Adrenal gland (tissue), 12 donors: ENCODE results near the gene MYOC. TPM values are rescaled to one million over a fixed set of nuclear protein-coding genes. Genes with fewer than 3 reads are reported as not detected.

Source experiments
- DNase-seq, 7 donors: peaks; one replicate each; pipeline ENCODE4 v3.0.0-alpha.2; 2019 to 2020
- H3K27ac ChIP-seq, 5 donors: fragments of 200-600 bp; sonication (generic) in 4 of 5; 1 replicate in 3 of 5; 2 replicates in 2 of 5; pipeline versions ENCODE4 v1.5.1 to v1.8.0; 2016 to 2020; ENCODE audit warnings: mild to moderate bottlenecking in 1 of 5
- H3K27me3 ChIP-seq: fragments of 200-600 bp; 2 replicates; pipeline ENCODE4 v1.8.0; 2021
- H3K36me3 ChIP-seq, 2 donors: fragments of 200-600 bp; replicated peaks in 1 of 2; 1 replicate in 1 of 2; 2 replicates in 1 of 2; pipeline versions ENCODE4 v1.5.1 to v1.8.0; 2018 to 2022
- H3K4me1 ChIP-seq, 2 donors: fragments of 200-600 bp; replicated peaks in 1 of 2; 1 replicate in 1 of 2; 2 replicates in 1 of 2; pipeline versions ENCODE4 v1.5.1 to v1.8.0; 2018 to 2021
- H3K4me3 ChIP-seq, 4 donors: fragments of 200-600 bp; sonication (generic) in 3 of 4; one replicate each; pipeline ENCODE4 v1.5.1; 2016 to 2018
- H3K9me3 ChIP-seq, 3 donors: fragments of 200-600 bp; sonication (generic) in 1 of 3; replicated peaks in 1 of 3; 1 replicate in 2 of 3; 2 replicates in 1 of 3; pipeline versions ENCODE4 v1.5.1 to v1.8.0; 2016 to 2021
- POLR2A ChIP-seq, 2 donors: fragments of 450-650 bp; IDR thresholded peaks; one replicate each; pipeline ENCODE4 v1.6.1; 2017; ENCODE audit warnings: antibody characterized with exemption in 2 of 2, mild to moderate bottlenecking in 2 of 2, moderate library complexity in 1 of 2
- WGBS, 4 donors: extraction: QIAGEN DNeasy Blood & Tissue Kit in 2 of 4; methylation state at CpG; one replicate each; pipeline versions ENCODE4 v1.1.5 to v1.1.7; 2013 to 2017; 5-methylcytosine and 5-hydroxymethylcytosine counted together
- intact Hi-C, 2 donors: fragments of 100-400 bp; cut with DNase I; formaldehyde crosslinking; loops; one replicate each; pipeline versions ENCODE4 v1.14.1 to v1.15.0; 2022 to 2023
- polyA plus RNA-seq, 3 donors: library from polyadenylated mRNA; stranded (reverse); fragments of 200-250 nt in 2 of 3; fragments of 350-450 nt in 1 of 3; fragmentation: Illumina TruSeq in 1 of 3; extraction: RNeasy Lipid Tissue Mini Kit (QIAGEN cat#74804) in 1 of 3; gene quantifications; one replicate each; pipeline ENCODE4 v1.2.3, GENCODE V29; 2013 to 2014
- total RNA-seq, 9 donors: library from RNA; depleted of rRNA in 4 of 9; stranded (reverse); fragments of >200 nt in 4 of 9; fragments of 120-200 nt in 1 of 9; fragmentation: NEBNext Ultra II Directional in 1 of 9; extraction: Animal tissue kit (Norgen Biotek cat#: 25700) in 1 of 9; gene quantifications; one replicate each; pipeline versions ENCODE4 v1.1.0 to v1.2.4, GENCODE V29; 2013 to 2023
- TF ChIP-seq, protein P1 (sequence below), 6 experiments: fragments of 450-650 bp in 4 of 6; fragments of 200-600 bp in 2 of 6; sonication (generic) in 1 of 6; IDR thresholded peaks; 1 replicate in 5 of 6; 2 replicates in 1 of 6; pipeline versions ENCODE4 v1.5.1 to v1.8.0; 2016 to 2021; ENCODE audit warnings: antibody characterized with exemption in 6 of 6, mild to moderate bottlenecking in 2 of 6, moderate library complexity in 1 of 6
- donor health status: healthy with polysubstance abuse.
- donor health status: Bipolar disorder and iron deficiency.
- donor health status: DM: yes; HTN: yes; CAD: no.
- donor health status: DM: no; HTN: no; CAD: no.
- donor health status: DM: no; HTN: no; CAD: no.
- donor health status: DM: yes; HTN: yes; CAD: no.

MYOC gene
- total and polyA plus RNA-seq, 12 donors, result 0.06 to 2.1 (median 1.3) TPM; not detected in 2

DNA sequence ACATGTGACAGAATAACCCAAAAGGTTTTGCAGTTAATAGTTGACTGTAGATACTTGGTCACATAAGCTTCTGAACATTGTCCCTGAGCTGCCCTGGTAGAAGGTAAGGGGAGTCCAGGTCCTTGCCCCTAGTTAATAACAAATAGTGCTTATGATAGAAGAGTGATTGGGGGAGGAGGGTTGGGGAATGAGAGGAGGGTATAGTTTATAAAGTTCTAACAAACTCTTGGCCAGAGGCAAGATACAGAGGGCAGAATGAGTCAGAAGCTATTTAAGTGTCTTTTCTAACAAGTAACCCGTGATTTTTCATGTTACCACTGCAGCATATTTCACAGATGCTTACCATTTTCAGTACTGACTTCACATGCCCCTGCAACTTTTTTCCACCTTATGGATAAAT lies 57.2 kb downstream of the MYOC start:
- Histone ChIP-seq H3K4me1 (no peaks in the 10 kb centered on the region), H3K9me3 (no peaks in the 10 kb centered on the region), H3K27me3 (no peaks in the 10 kb centered on the region), H3K36me3 (peaks cover 0 to 27% of the 10 kb centered on the region in 2 donors), H3K27ac (no peak overlapping the region), H3K4me3 (no peak overlapping the region)
- DNase-seq, result no peak
- intact Hi-C loops, result no loop called here
- 84 to 92% (median 90%) methylated on average over 1 of the region's 1 CpG for WGBS, 4 donors
- TF ChIP-seq POLR2A (IDR thresholded peaks at IDR 0.05), result no peak
- TF ChIP-seq, protein P1, sequence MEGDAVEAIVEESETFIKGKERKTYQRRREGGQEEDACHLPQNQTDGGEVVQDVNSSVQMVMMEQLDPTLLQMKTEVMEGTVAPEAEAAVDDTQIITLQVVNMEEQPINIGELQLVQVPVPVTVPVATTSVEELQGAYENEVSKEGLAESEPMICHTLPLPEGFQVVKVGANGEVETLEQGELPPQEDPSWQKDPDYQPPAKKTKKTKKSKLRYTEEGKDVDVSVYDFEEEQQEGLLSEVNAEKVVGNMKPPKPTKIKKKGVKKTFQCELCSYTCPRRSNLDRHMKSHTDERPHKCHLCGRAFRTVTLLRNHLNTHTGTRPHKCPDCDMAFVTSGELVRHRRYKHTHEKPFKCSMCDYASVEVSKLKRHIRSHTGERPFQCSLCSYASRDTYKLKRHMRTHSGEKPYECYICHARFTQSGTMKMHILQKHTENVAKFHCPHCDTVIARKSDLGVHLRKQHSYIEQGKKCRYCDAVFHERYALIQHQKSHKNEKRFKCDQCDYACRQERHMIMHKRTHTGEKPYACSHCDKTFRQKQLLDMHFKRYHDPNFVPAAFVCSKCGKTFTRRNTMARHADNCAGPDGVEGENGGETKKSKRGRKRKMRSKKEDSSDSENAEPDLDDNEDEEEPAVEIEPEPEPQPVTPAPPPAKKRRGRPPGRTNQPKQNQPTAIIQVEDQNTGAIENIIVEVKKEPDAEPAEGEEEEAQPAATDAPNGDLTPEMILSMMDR (IDR thresholded peaks at IDR 0.05), result no peak

DNA sequence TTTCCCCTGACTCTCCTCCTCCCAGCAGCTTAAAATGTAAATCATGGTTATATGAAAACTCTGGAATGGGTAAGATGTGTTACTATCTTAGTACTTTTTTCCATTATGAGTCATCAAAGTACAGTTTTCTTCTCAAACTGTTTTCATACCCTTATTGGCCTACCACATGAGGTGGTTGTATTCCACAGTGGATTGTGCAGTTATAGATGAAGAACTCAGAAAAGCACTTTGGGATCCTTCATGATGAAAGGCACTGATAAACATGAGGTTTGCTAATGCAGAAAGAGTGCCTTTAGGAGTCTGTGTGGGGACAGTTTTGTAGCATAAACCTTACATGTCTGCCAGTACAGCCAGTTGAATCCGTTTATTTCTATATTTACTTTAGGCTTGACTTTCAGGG lies 62.5 kb downstream of the MYOC start:
- Histone ChIP-seq H3K4me1 (peaks cover 0 to 7% of the 10 kb centered on the region in 2 donors), H3K27ac (no peak overlapping the region), H3K36me3 (peaks cover 0 to 78% of the 10 kb centered on the region in 2 donors), H3K9me3 (no peaks in the 10 kb centered on the region), H3K4me3 (no peak overlapping the region), H3K27me3 (no peaks in the 10 kb centered on the region)
- 80 to 88% (median 86%) methylated on average over 1 of the region's 1 CpG for WGBS, 4 donors
- TF ChIP-seq, protein P1 (IDR thresholded peaks at IDR 0.05), result no peak
- no peak for TF ChIP-seq POLR2A (IDR thresholded peaks at IDR 0.05)
- DNase-seq, result no peak
- intact Hi-C loops, result no loop called here

DNA sequence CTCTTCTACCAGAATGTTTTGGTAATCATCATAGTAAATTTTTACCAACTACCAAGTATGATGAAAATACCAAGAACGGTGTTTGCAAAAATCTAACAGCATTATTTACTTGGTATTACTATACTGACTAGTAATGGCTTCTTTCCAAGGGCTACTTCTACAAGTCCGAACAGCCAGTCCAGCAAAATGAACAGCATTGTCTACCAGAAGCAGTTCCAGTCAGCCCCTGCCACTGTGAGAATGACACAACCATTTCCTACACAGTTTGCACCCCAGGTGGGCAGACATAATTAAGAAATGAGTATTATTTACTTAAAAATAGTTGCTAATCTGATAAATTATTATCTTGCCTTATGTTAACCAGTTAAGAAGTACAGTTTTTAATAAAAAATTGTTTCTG lies 64.3 kb downstream of the MYOC start:
- TF ChIP-seq, protein P1 (IDR thresholded peaks at IDR 0.05), result no peak
- TF ChIP-seq POLR2A (IDR thresholded peaks at IDR 0.05), result no peak
- Histone ChIP-seq H3K27me3 (no peaks in the 10 kb centered on the region), H3K4me3 (no peak overlapping the region), H3K4me1 (peaks cover 0 to 7% of the 10 kb centered on the region in 2 donors), H3K36me3 (peaks cover 0 to 96% of the 10 kb centered on the region in 2 donors), H3K27ac (no peak overlapping the region), H3K9me3 (no peaks in the 10 kb centered on the region)
- intact Hi-C loops, result loop anchor here in 1 of 2 donors (10.0 kb wide), 1 partner anchor 103 kb away; the partner anchor contains the start of gene PRRC2C
- no peak for DNase-seq
- WGBS, 4 donors, result 89 to 99% (median 95%) methylated on average over 2 of the region's 2 CpGs

DNA sequence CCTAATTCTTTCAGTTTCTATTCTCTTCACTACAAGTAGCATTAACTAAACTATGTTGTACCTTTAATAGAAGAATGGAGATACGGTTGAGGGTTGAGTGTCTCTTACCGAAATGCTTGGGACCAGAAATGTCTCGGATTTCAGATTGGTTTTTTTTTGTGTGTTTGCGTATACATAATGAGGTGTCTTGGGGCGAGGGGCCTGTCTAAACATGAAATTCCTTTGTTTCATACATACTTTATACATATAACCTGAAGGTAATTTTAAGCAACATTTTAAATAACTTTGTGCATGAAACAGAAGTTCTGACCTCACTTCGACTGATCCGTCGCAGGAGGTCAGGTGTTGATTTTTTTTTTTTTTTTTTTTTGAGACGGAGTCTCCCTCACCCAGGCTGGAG lies 66.8 kb downstream of the MYOC start:
- TF ChIP-seq, protein P1 (IDR thresholded peaks at IDR 0.05), result no peak
- TF ChIP-seq POLR2A (IDR thresholded peaks at IDR 0.05), result no peak
- peaks cover 0 to 7% of the 10 kb centered on the region in 2 donors for H3K4me1 ChIP-seq
- no peaks in the 10 kb centered on the region for H3K27me3 ChIP-seq
- no peak for DNase-seq
- H3K9me3 ChIP-seq, result no peaks in the 10 kb centered on the region
- intact Hi-C loops, result loop anchor here in 1 of 2 donors (10.0 kb wide), 1 partner anchor 101 kb away; the partner anchor contains the start of gene PRRC2C
- no peak overlapping the region for H3K4me3 ChIP-seq
- H3K27ac ChIP-seq, result no peak overlapping the region
- 93 to 97% (median 96%) methylated on average over 9 of the region's 9 CpGs for WGBS, 4 donors
- peaks cover 0 to 88% of the 10 kb centered on the region in 2 donors for H3K36me3 ChIP-seq

Other genes starting within 250 kb of the MYOC start
- gene PRRC2C, start 167.2 kb downstream of the MYOC start, total RNA-seq, result 100 to 1,000 TPM in 2 of 9 donors, 10 to 100 TPM in 7; 47.8 to 103 (median 66.1) TPM
- 10 to 100 TPM; 44.4 to 64.4 (median 46.5) TPM for gene PRRC2C, start 167.2 kb downstream of the MYOC start, polyA plus RNA-seq
- gene MYOCOS, start 30.4 kb downstream of the MYOC start, total RNA-seq, result under 1 TPM in 1 of 9 donors, not detected in 8; 0.06 TPM
- not detected for gene MYOCOS, start 30.4 kb downstream of the MYOC start, polyA plus RNA-seq
- gene VAMP4, start 89.4 kb upstream of the MYOC start, total RNA-seq, result 10 to 100 TPM in 6 of 9 donors, 1 to 10 TPM in 3; 6.3 to 23.5 (median 15.7) TPM
- 10 to 100 TPM in 1 of 3 donors, 1 to 10 TPM in 2; 6.1 to 23.7 (median 7.7) TPM for gene VAMP4, start 89.4 kb upstream of the MYOC start, polyA plus RNA-seq
- gene METTL13, start 129.0 kb upstream of the MYOC start, total RNA-seq, result 10 to 100 TPM; 22.7 to 38.3 (median 32.0) TPM
- gene METTL13, start 129.0 kb upstream of the MYOC start, polyA plus RNA-seq, result 10 to 100 TPM in 2 of 3 donors, 1 to 10 TPM in 1; 9.6 to 37.1 (median 12.3) TPM
- 10 to 100 TPM; 14.2 to 78.6 (median 28.5) TPM for gene DNM3, start 188.8 kb upstream of the MYOC start, total RNA-seq
- gene DNM3, start 188.8 kb upstream of the MYOC start, polyA plus RNA-seq, result 10 to 100 TPM in 1 of 3 donors, 1 to 10 TPM in 2; 7.2 to 12.6 (median 9.8) TPM